GM12878 (cell line): ENCODE data around the gene TTYH1. TPM values are rescaled to one million over a fixed set of nuclear protein-coding genes. Genes with fewer than 3 reads are reported as not detected.

ENCODE experiments used
- IKZF2 ChIP-seq, 2 experiments: fragments of 450-650 bp; IDR thresholded peaks; 2 replicates each; pipeline ENCODE4 v1.6.1; 2017; ENCODE audit warnings: mild to moderate bottlenecking in 2 of 2, moderate library complexity in 2 of 2
- JUNB ChIP-seq: IDR thresholded peaks from 2 replicates; pipeline ENCODE4 v1.6.1; 2016; ENCODE audit warnings: antibody characterized with exemption, mild to moderate bottlenecking
- NR2C2 ChIP-seq: IDR thresholded peaks from 2 replicates; pipeline ENCODE4 v1.6.1; 2011; ENCODE audit warnings: borderline replicate concordance, low read depth; ENCODE audit not compliant: control insufficient read depth, insufficient read length
- polyA plus RNA-seq, 11 experiments: library from polyadenylated mRNA; depleted of rRNA in 4 of 11; unstranded in 6 of 11; stranded (reverse) in 5 of 11; fragments of >200 nt; fragmentation: Nextera tagmentation in 4 of 11; fragmentation: Illumina TruSeq in 1 of 11; extraction: Ambion mirVana in 4 of 11; extraction: Trizol in 1 of 11; gene quantifications; 1 replicate in 1 of 11; 2 replicates in 10 of 11; pipeline versions ENCODE4 v1.2.1 to v1.2.3, GENCODE V29; 2011 to 2016; ENCODE audit warnings: inconsistent platforms in 2 of 11, missing spikeins in 2 of 11, low read depth in 1 of 11
- total RNA-seq, 4 experiments: library from RNA; depleted of rRNA in 3 of 4; stranded (reverse); fragments of >200 nt in 3 of 4; fragmentation: Illumina TruSeq in 1 of 4; extraction: Trizol in 1 of 4; gene quantifications; 2 replicates each; pipeline versions ENCODE4 v1.2.1 to v1.2.3, GENCODE V29; 2013 to 2021
- TF ChIP-seq, protein P1 (sequence below): fragments of 450-650 bp; IDR thresholded peaks from 2 replicates; pipeline ENCODE4 v1.6.1; 2017; ENCODE audit warnings: antibody characterized with exemption, mild to moderate bottlenecking, moderate library complexity
- TF ChIP-seq, protein P2 (sequence below): IDR thresholded peaks from 2 replicates; pipeline ENCODE4 v1.6.1; 2011; ENCODE audit warnings: borderline replicate concordance, low read depth, mild to moderate bottlenecking, moderate library complexity, low read length; ENCODE audit not compliant: insufficient read depth, poor library complexity, severe bottlenecking
- TF ChIP-seq, protein P3 (sequence below): fragments of 450-650 bp; IDR thresholded peaks from 2 replicates; pipeline ENCODE4 v1.6.1; 2017; ENCODE audit warnings: mild to moderate bottlenecking

Gene TTYH1
- total and polyA plus RNA-seq, 10 of the 15 experiments (the other 5 are each of a cell fraction or from before 2014, with no cell fraction given): 0.01 to 0.36 (median 0.09) TPM; not detected in 3

DNA sequence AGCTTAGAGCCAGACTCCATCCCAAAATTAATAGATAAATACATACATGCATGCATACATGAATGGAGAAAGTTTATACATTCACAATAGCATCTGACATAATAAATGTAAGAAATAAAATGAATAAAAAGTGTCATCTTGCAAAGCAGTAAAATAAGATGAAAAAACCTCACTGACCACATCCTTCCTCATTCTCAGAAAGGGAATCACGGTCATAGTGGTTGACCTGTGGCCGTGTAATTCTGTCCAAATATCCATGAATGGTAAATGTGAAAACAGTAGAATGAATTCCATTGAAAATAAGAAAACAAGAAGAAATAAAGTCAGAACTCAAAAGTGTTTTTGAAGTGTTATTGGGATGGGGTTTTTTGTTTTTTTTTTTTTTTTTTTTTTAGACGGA, 67.6 kb downstream of the TTYH1 start (continued):
- TF ChIP-seq IKZF2 (IDR thresholded peaks at IDR 0.05): peak; percentile 53 to 60; a peak in 3 of 4 replicates
- TF ChIP-seq, protein P1, sequence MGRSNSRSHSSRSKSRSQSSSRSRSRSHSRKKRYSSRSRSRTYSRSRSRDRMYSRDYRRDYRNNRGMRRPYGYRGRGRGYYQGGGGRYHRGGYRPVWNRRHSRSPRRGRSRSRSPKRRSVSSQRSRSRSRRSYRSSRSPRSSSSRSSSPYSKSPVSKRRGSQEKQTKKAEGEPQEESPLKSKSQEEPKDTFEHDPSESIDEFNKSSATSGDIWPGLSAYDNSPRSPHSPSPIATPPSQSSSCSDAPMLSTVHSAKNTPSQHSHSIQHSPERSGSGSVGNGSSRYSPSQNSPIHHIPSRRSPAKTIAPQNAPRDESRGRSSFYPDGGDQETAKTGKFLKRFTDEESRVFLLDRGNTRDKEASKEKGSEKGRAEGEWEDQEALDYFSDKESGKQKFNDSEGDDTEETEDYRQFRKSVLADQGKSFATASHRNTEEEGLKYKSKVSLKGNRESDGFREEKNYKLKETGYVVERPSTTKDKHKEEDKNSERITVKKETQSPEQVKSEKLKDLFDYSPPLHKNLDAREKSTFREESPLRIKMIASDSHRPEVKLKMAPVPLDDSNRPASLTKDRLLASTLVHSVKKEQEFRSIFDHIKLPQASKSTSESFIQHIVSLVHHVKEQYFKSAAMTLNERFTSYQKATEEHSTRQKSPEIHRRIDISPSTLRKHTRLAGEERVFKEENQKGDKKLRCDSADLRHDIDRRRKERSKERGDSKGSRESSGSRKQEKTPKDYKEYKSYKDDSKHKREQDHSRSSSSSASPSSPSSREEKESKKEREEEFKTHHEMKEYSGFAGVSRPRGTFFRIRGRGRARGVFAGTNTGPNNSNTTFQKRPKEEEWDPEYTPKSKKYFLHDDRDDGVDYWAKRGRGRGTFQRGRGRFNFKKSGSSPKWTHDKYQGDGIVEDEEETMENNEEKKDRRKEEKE: no peak
- TF ChIP-seq JUNB: peak; percentile 19; the same call in 1 of the 2 replicates
- no peak for TF ChIP-seq NR2C2
- TF ChIP-seq, protein P2, sequence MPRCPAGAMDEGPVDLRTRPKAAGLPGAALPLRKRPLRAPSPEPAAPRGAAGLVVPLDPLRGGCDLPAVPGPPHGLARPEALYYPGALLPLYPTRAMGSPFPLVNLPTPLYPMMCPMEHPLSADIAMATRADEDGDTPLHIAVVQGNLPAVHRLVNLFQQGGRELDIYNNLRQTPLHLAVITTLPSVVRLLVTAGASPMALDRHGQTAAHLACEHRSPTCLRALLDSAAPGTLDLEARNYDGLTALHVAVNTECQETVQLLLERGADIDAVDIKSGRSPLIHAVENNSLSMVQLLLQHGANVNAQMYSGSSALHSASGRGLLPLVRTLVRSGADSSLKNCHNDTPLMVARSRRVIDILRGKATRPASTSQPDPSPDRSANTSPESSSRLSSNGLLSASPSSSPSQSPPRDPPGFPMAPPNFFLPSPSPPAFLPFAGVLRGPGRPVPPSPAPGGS: no peak
- TF ChIP-seq, protein P3, sequence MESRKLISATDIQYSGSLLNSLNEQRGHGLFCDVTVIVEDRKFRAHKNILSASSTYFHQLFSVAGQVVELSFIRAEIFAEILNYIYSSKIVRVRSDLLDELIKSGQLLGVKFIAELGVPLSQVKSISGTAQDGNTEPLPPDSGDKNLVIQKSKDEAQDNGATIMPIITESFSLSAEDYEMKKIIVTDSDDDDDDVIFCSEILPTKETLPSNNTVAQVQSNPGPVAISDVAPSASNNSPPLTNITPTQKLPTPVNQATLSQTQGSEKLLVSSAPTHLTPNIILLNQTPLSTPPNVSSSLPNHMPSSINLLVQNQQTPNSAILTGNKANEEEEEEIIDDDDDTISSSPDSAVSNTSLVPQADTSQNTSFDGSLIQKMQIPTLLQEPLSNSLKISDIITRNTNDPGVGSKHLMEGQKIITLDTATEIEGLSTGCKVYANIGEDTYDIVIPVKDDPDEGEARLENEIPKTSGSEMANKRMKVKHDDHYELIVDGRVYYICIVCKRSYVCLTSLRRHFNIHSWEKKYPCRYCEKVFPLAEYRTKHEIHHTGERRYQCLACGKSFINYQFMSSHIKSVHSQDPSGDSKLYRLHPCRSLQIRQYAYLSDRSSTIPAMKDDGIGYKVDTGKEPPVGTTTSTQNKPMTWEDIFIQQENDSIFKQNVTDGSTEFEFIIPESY: no peak
